Spinal cord (tissue), 10 donors: ENCODE results near the gene MECP2. TPM values are rescaled to one million over a fixed set of nuclear protein-coding genes. Genes with fewer than 3 reads are reported as not detected.

ENCODE experiments used
- DNase-seq, 6 donors: peaks; one replicate each; pipeline versions ENCODE4 v3.0.0 to v3.0.0-alpha.2; 2013 to 2015; ENCODE audit warnings: low spot score in 6 of 6, low read depth in 4 of 6
- H3K27ac ChIP-seq: one replicate; pipeline ENCODE4 v1.5.1; 2013; ENCODE audit warnings: low read depth, low read length, control low read depth
- H3K27me3 ChIP-seq: one replicate; pipeline ENCODE4 v1.6.1; 2013; ENCODE audit warnings: low read length; ENCODE audit not compliant: control insufficient read depth, insufficient read depth
- H3K36me3 ChIP-seq: one replicate; pipeline ENCODE4 v1.6.1; 2013; ENCODE audit warnings: low read length; ENCODE audit not compliant: control insufficient read depth, insufficient read depth
- H3K4me1 ChIP-seq: one replicate; pipeline ENCODE4 v1.6.1; 2013; ENCODE audit warnings: low read length; ENCODE audit not compliant: control insufficient read depth, insufficient read depth
- H3K4me3 ChIP-seq: one replicate; pipeline ENCODE4 v1.5.1; 2013; ENCODE audit warnings: low read depth, low read length, control low read depth
- H3K9me3 ChIP-seq: one replicate; pipeline ENCODE4 v1.6.1; 2013; ENCODE audit warnings: low read length; ENCODE audit not compliant: control insufficient read depth, insufficient read depth
- WGBS: methylation state at CpG from one replicate; pipeline ENCODE4 v1.1.5; 2013; ENCODE audit warnings: missing lambda C conversion rate; ENCODE audit not compliant: insufficient coverage; 5-methylcytosine and 5-hydroxymethylcytosine counted together
- polyA plus RNA-seq, 2 donors: library from polyadenylated mRNA; unstranded; fragments of 120-200 nt; gene quantifications; one replicate each; pipeline ENCODE4 v1.2.1, GENCODE V29; 2013; ENCODE audit not compliant: insufficient read length in 2 of 2
- total RNA-seq, 2 donors: library from RNA; depleted of rRNA in 1 of 2; stranded (reverse); fragments of 120-200 nt in 1 of 2; fragments of >200 nt in 1 of 2; gene quantifications; one replicate each; pipeline versions ENCODE4 v1.2.3 to v1.2.4, GENCODE V29; 2013 to 2014
- donor health status: healthy.

MECP2 gene
- total and polyA plus RNA-seq, 4 donors = 30.7 to 43.3 (median 39.7) TPM

GRCh38 chrX:154043003-154043763 lies 54.3 kb downstream of the MECP2 start:
- peaks cover 44% of the 10 kb centered on the region for H3K4me1 ChIP-seq
- no peaks in the 10 kb centered on the region for H3K27me3 ChIP-seq
- peak in 2 of 6 donors; percentile 14 to 18 for DNase-seq
- WGBS = 48% methylated on average over 2 of the region's 5 CpGs
- peaks cover 3% of the 10 kb centered on the region for H3K36me3 ChIP-seq
- no peaks in the 10 kb centered on the region for H3K9me3 ChIP-seq
- H3K27ac ChIP-seq = no peak overlapping the region
- H3K4me3 ChIP-seq = no peak overlapping the region

DNA sequence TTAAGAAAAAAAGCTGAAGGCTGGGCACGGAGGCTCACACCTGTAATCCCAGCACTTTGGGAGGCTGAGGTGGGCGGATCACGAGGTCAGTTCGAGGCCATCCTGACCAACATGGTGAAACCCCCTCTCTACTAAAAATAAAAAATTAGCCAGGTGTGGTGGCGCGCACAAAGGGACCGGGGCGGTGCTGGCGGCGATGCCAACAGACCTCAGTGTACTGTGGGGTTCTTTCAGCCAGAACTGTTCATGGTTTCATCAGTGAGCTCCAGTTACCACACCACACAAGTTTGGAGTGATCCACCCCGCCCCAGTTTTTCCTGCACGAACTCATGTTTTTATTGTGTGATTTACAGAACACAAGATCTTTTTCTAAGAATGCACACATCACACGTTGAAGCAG lies 56.7 kb downstream of the MECP2 start:
- 98% methylated on average over 6 of the region's 13 CpGs for WGBS
- H3K4me1 ChIP-seq = peaks cover 28% of the 10 kb centered on the region
- H3K27me3 ChIP-seq = no peaks in the 10 kb centered on the region
- no peak overlapping the region for H3K4me3 ChIP-seq
- H3K27ac ChIP-seq = no peak overlapping the region
- no peaks in the 10 kb centered on the region for H3K9me3 ChIP-seq
- DNase-seq = no peak
- peaks cover 4% of the 10 kb centered on the region for H3K36me3 ChIP-seq

- H3K4me3 ChIP-seq = no peak overlapping the region
- no peak overlapping the region for H3K27ac ChIP-seq
- no peaks in the 10 kb centered on the region for H3K9me3 ChIP-seq
- H3K4me1 ChIP-seq = peaks cover 23% of the 10 kb centered on the region
- H3K27me3 ChIP-seq = no peaks in the 10 kb centered on the region
- 46% methylated on average over 5 of the region's 7 CpGs for WGBS
- no peak for DNase-seq
- peaks cover 4% of the 10 kb centered on the region for H3K36me3 ChIP-seq
These were observed 57.2 kb downstream of the MECP2 start for GRCh38 chrX:154040307-154040756.

- Histone ChIP-seq H3K4me1 (peaks cover 20% of the 10 kb centered on the region), H3K27me3 (no peaks in the 10 kb centered on the region), H3K27ac (no peak overlapping the region), H3K36me3 (peaks cover 4% of the 10 kb centered on the region), H3K4me3 (no peak overlapping the region), H3K9me3 (no peaks in the 10 kb centered on the region)
- DNase-seq = no peak
- 89% methylated on average over 5 of the region's 11 CpGs for WGBS
These were observed 57.9 kb downstream of the MECP2 start for GRCh38 chrX:154039577-154039976.

DNA sequence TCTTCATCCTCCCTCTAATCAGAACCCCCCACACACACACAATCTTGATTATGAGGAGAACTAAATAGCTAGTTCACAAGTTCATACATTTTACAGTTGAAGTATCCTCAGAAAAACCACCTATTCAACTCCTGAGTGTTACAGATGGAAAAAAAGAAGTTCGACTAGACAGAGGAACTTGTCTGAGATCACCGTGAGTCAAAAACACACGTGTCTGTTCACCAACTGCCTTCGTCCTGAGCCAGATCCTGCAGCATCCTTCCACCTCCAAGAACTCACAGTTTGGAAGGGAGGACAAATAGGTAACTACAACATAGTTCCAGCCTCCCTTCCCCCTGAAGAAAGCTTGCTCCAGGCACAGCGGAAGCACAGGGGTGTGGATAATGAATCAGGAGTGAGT lies 58.9 kb downstream of the MECP2 start:
- H3K4me3 ChIP-seq = no peak overlapping the region
- no peaks in the 10 kb centered on the region for H3K9me3 ChIP-seq
- H3K27ac ChIP-seq = no peak overlapping the region
- peaks cover 4% of the 10 kb centered on the region for H3K36me3 ChIP-seq
- DNase-seq = no peak
- H3K27me3 ChIP-seq = no peaks in the 10 kb centered on the region
- H3K4me1 ChIP-seq = peaks cover 19% of the 10 kb centered on the region
- 50% methylated on average over 2 of the region's 5 CpGs for WGBS

- peaks cover 19% of the 10 kb centered on the region for H3K4me1 ChIP-seq
- WGBS = 75% methylated on average over 2 of the region's 5 CpGs
- no peak overlapping the region for H3K27ac ChIP-seq
- H3K4me3 ChIP-seq = no peak overlapping the region
- no peaks in the 10 kb centered on the region for H3K9me3 ChIP-seq
- DNase-seq = no peak
- no peaks in the 10 kb centered on the region for H3K27me3 ChIP-seq
- H3K36me3 ChIP-seq = peaks cover 4% of the 10 kb centered on the region
These were observed 59.8 kb downstream of the MECP2 start for GRCh38 chrX:154037754-154038153.

- no CpG with 5 or more reads among the region's 8 CpGs for WGBS
- H3K27me3 ChIP-seq = no peaks in the 10 kb centered on the region
- no peak for DNase-seq
- H3K4me3 ChIP-seq = no peak overlapping the region
- no peaks in the 10 kb centered on the region for H3K9me3 ChIP-seq
- peaks cover 16% of the 10 kb centered on the region for H3K4me1 ChIP-seq
- peaks cover 13% of the 10 kb centered on the region for H3K36me3 ChIP-seq
- no peak overlapping the region for H3K27ac ChIP-seq
These were observed 61.0 kb downstream of the MECP2 start for GRCh38 chrX:154036513-154036912.

DNA sequence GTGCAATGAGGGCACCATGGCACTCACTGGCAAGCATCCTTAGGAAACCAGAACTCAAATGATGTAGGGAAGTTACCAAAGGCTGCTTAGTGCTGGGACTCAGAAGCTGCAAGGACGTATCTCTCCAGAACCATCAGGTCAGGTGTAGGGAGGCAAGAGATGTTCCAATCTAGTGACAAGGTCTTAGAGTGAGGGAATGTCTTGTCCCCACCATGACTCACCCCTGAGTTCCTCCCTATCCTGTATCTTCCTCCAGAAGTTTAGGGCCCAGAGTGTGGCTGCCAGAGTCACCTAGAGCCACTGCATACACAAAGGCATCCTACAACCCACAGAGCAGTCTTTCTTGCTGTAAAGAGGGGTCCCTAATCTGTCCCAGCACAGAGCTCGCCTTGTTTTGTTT lies 63.7 kb downstream of the MECP2 start:
- no peak for DNase-seq
- Histone ChIP-seq H3K27me3 (no peaks in the 10 kb centered on the region), H3K4me1 (peaks cover 4% of the 10 kb centered on the region), H3K9me3 (no peaks in the 10 kb centered on the region), H3K27ac (no peak overlapping the region), H3K4me3 (no peak overlapping the region), H3K36me3 (peaks cover 35% of the 10 kb centered on the region)
- 60% methylated on average over 1 of the region's 2 CpGs for WGBS

DNA sequence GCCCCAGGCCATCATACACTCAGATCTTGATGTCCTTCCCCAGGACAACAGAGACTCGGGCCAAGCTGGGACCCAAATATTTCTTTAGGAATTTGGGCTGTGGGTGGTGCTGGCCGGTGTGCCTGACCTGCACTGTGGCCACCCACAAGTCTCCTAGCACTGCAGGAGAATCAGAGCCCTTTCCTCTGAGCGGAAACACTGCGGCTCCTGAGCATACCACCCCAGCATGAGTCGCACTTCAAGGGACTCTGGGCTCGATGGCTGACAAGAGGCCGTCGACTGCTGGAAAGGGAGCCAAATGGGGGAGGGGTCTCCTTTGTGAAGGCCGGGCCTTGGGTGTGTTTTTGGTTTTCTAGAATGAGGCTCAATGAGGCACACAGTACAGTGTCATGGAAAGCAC lies 64.9 kb downstream of the MECP2 start:
- no peaks in the 10 kb centered on the region for H3K27me3 ChIP-seq
- 54% methylated on average over 9 of the region's 9 CpGs for WGBS
- H3K9me3 ChIP-seq = no peaks in the 10 kb centered on the region
- H3K36me3 ChIP-seq = peaks cover 40% of the 10 kb centered on the region
- peaks cover 4% of the 10 kb centered on the region for H3K4me1 ChIP-seq
- no peak overlapping the region for H3K27ac ChIP-seq
- no peak overlapping the region for H3K4me3 ChIP-seq
- no peak for DNase-seq

DNA sequence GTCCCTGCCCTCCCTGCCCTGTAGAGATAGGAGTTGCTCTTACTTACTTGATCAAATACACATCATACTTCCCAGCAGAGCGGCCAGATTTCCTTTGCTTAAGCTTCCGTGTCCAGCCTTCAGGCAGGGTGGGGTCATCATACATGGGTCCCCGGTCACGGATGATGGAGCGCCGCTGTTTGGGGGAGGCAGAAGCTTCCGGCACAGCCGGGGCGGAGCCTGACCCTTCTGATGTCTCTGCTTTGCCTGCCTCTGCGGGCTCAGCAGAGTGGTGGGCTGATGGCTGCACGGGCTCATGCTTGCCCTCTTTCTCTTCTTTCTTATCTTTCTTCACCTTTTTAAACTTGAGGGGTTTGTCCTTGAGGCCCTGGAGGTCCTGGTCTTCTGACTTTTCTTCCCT lies 65.4 kb downstream of the MECP2 start:
- H3K4me3 ChIP-seq = no peak overlapping the region
- H3K27me3 ChIP-seq = no peaks in the 10 kb centered on the region
- 90% methylated on average over 10 of the region's 11 CpGs for WGBS
- H3K9me3 ChIP-seq = no peaks in the 10 kb centered on the region
- DNase-seq = no peak
- H3K4me1 ChIP-seq = peaks cover 4% of the 10 kb centered on the region
- H3K36me3 ChIP-seq = peaks cover 45% of the 10 kb centered on the region
- H3K27ac ChIP-seq = no peak overlapping the region
